ENCODE results near the gene B3GALNT2. TPM values are rescaled to one million over a fixed set of nuclear protein-coding genes. Genes with fewer than 3 reads are reported as not detected.

The B3GALNT2 gene
- total and polyA plus RNA-seq, 2 of the 8 experiments (the other 6 are each of a cell fraction or from before 2014, with no cell fraction given), result 15.4 to 39.4 TPM

DNA sequence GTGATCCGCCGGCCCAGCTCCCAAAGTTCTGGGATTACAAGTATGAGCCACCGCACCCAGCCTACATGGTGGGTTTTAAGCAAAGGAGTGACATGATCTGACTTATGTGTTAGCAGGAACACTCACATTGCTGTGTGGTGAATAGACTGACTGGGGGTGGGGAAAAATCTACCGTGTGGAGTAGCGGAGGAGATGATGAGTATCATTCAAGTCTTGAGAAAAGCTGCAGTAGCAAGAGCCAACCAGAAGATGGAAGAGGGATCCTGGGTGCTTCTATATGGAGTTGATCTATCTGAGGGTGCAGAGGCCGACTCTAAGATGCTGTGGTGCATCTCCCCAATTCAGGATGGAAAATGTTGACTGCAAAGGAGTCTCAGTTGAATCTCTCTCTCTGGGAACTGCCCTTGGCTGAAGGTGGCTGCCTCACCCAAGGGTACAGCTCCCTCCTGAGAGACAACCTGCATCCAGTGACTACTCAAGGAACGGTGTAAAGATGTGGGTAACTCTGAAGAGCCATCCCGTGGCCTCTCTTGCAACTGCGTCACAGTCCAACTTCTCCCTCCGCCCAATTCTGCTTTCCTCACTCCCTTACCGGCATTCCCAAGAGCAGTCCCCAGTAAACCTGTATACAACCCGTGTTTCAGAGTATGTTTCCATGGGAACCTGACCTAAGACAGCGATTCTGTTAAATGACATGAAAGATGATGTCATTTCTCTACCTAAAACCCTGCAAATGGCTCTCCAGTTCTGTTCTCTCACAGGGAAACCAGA, 7.4 kb upstream of the B3GALNT2 start:
- Histone ChIP-seq H3K9me3 (ENCODE audit: insufficient read depth in 2 of 2, low read depth in 1 of 2, low read length in 1 of 2) (no peaks in the 10 kb centered on the region), H2BK20ac (ENCODE audit: low read length) (no peak overlapping the region), H3K14ac (ENCODE audit: insufficient read length) (no peak overlapping the region), H2BK5ac (ENCODE audit: low read depth, low read length) (no peak overlapping the region), H2BK15ac (ENCODE audit: low read length) (no peak overlapping the region), H3K36me3 (ENCODE audit: control insufficient read depth in 2 of 4, insufficient read depth in 4 of 4, low read length in 3 of 4) (no peaks in the 10 kb centered on the region), H2BK120ac (replicated peaks; ENCODE audit: low read depth, low read length) (no peak overlapping the region), H4K91ac (replicated peaks; ENCODE audit: insufficient read length, low read length) (no peak overlapping the region), H4K5ac (ENCODE audit: insufficient read length, low read depth, low read length) (no peak overlapping the region), H3K27ac (ENCODE audit: low read depth, low read length) (no peak overlapping the region), H4K8ac (ENCODE audit: extremely low read depth, insufficient read depth, low read length) (peak overlapping the region; percentile 53; the same call in 1 of the 2 replicates), H3K56ac (replicated peaks; ENCODE audit: insufficient read length, low read depth, low read length) (no peak overlapping the region), H3K79me2 (ENCODE audit: control insufficient read depth in 1 of 2, insufficient read depth in 2 of 2, low read length in 2 of 2) (no peaks in the 10 kb centered on the region), H3K79me1 (ENCODE audit: low read depth, low read length) (no peaks in the 10 kb centered on the region), H3K23ac (ENCODE audit: insufficient read length) (no peak overlapping the region), H3K9ac (replicated peaks in 1 of 4; ENCODE audit: extremely low read depth in 1 of 4, low read depth in 3 of 4, low read length in 3 of 4) (no peak overlapping the region), H3K4me3 (ENCODE audit: extremely low read depth in 1 of 4, insufficient read depth in 2 of 4, low read depth in 3 of 4, low read length in 4 of 4) (no peak overlapping the region), H3K4ac (replicated peaks; ENCODE audit: insufficient read length, low read depth, low read length) (no peak overlapping the region), H4K20me1 (replicated peaks in 1 of 2; ENCODE audit: control insufficient read depth in 1 of 2, insufficient read depth in 2 of 2, low read length in 2 of 2) (no peaks in the 10 kb centered on the region), H3K27me3 (replicated peaks in 1 of 4; ENCODE audit: control insufficient read depth in 3 of 4, extremely low read depth in 1 of 4, insufficient read depth in 3 of 4, low read length in 3 of 4) (no peaks in the 10 kb centered on the region; a peak in 1 of 7 replicates), H3K4me1 (replicated peaks in 1 of 4; ENCODE audit: control insufficient read depth in 3 of 4, insufficient read depth in 4 of 4, low read length in 3 of 4) (peaks cover 0 to under 1% (median 0%) of the 10 kb centered on the region in 4 experiments; a peak in 1 of 7 replicates), H2AK5ac (ENCODE audit: low read depth, low read length) (no peak overlapping the region), H3K23me2 (ENCODE audit: low read depth, low read length) (no peaks in the 10 kb centered on the region), H3K18ac (ENCODE audit: extremely low read depth, low read length) (no peak overlapping the region), H2AFZ (ENCODE audit: low read length) (no peak overlapping the region), H3K4me2 (ENCODE audit: insufficient read depth in 1 of 2, low read depth in 2 of 2, low read length in 2 of 2) (no peak overlapping the region), H2BK12ac (ENCODE audit: low read depth, low read length) (no peak overlapping the region)
- no peak for DNase-seq (ENCODE audit: low read depth in 1 of 2, low spot score in 2 of 2)
- no peak for FAIRE-seq
- TF ChIP-seq, protein P1, sequence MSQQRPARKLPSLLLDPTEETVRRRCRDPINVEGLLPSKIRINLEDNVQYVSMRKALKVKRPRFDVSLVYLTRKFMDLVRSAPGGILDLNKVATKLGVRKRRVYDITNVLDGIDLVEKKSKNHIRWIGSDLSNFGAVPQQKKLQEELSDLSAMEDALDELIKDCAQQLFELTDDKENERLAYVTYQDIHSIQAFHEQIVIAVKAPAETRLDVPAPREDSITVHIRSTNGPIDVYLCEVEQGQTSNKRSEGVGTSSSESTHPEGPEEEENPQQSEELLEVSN (IDR thresholded peaks at IDR 0.05), result no peak
- TF ChIP-seq RAD21 (IDR thresholded peaks at IDR 0.05 in 1 of 2, conservative IDR thresholded peaks at IDR 0.05 in 1 of 2; ENCODE audit: low read depth in 2 of 2, low read length in 2 of 2) (peak in 1 of 2 experiments; percentile 5; a peak in 3 of 4 replicates), TAF1 (IDR thresholded peaks at IDR 0.05; ENCODE audit: low read depth, low read length) (no peak), POLR2AphosphoS5 (IDR thresholded peaks at IDR 0.05; ENCODE audit: low read depth, low read length) (no peak), ATF2 (IDR thresholded peaks at IDR 0.05; ENCODE audit: low read length) (no peak)
- TF ChIP-seq, protein P2, sequence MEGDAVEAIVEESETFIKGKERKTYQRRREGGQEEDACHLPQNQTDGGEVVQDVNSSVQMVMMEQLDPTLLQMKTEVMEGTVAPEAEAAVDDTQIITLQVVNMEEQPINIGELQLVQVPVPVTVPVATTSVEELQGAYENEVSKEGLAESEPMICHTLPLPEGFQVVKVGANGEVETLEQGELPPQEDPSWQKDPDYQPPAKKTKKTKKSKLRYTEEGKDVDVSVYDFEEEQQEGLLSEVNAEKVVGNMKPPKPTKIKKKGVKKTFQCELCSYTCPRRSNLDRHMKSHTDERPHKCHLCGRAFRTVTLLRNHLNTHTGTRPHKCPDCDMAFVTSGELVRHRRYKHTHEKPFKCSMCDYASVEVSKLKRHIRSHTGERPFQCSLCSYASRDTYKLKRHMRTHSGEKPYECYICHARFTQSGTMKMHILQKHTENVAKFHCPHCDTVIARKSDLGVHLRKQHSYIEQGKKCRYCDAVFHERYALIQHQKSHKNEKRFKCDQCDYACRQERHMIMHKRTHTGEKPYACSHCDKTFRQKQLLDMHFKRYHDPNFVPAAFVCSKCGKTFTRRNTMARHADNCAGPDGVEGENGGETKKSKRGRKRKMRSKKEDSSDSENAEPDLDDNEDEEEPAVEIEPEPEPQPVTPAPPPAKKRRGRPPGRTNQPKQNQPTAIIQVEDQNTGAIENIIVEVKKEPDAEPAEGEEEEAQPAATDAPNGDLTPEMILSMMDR (IDR thresholded peaks at IDR 0.05; ENCODE audit: control extremely low read depth in 1 of 3, insufficient read depth in 1 of 3, low read depth in 1 of 3, low read length in 3 of 3), result peak in 1 of 3 experiments; percentile 2; a peak in 1 of 4 replicates
- WGBS, 2 experiments (ENCODE audit: extremely low coverage in 1 of 2, insufficient coverage in 1 of 2, insufficient read length in 1 of 2, insufficient replicate concordance in 2 of 2, low coverage in 1 of 2, low lambda C conversion rate in 2 of 2, missing lambda C conversion rate in 1 of 2), result 88% methylated on average over 13 of the region's 13 CpGs; no CpG with 5 or more reads in 1 of the 2 experiments
- POLR2A ChIA-PET (ENCODE audit: partially characterized antibody), result no interaction called here
- CTCF ChIA-PET (ENCODE audit: partially characterized antibody), result interaction anchor here (0.6 to 1.7 kb wide), 14 partner anchors 13 to 368 kb away, joined by 3 to 6 read pairs (median 3); no protein-coding TSS in a partner anchor

Data from H1 (cell line).